PC-3 (cell line): ENCODE results near the gene TSPAN1. TPM values are rescaled to one million over a fixed set of nuclear protein-coding genes. Genes with fewer than 3 reads are reported as not detected.
A peak's percentile ranks its signal among the peaks of the same experiment; 100 is the strongest.

ENCODE experiments used
- ATAC-seq: fragments of 200-7000 bp; cut with Tn5 transposase; 2 replicates; pipeline ENCODE4 v1.9.1; 2020; ENCODE audit warnings: mild to moderate bottlenecking, moderate library complexity
- BruUV-seq: library from RNA; stranded (reverse); fragments of 400-500 nt; replicated peaks from 2 replicates; lab custom pipeline; 2021; lab: Mats Ljungman, UMichigan
- CTCF ChIA-PET: fragments of 300-600 bp; sonication (Branson Sonifier 250); formaldehyde crosslinking; loops from one replicate; lab custom pipeline; 2022; ENCODE audit warnings: antibody characterized with exemption; lab: Charles Lee
- POLR2A ChIA-PET: fragments of 300-600 bp; sonication (Branson Sonifier 250); formaldehyde crosslinking; loops from one replicate; lab custom pipeline; 2022; ENCODE audit warnings: antibody characterized with exemption; ENCODE audit not compliant: unreplicated experiment; lab: Charles Lee
- DNase-seq: peaks from one replicate; pipeline ENCODE4 v3.0.0-alpha.2; 2015
- H2AFZ ChIP-seq: fragments of 300-600 bp; sonication (generic); 2 replicates; pipeline ENCODE4 v1.6.0; 2016; ENCODE audit warnings: antibody characterized with exemption, low read length
- H3F3A ChIP-seq: fragments of 300-600 bp; sonication (generic); one replicate; pipeline ENCODE4 v1.6.0; 2017; ENCODE audit warnings: antibody characterized with exemption, low read length, control low read depth, mild to moderate bottlenecking; ENCODE audit not compliant: unreplicated experiment
- H3K27ac ChIP-seq: fragments of 300-600 bp; sonication (generic); 2 replicates; pipeline ENCODE4 v1.5.1; 2016; ENCODE audit warnings: mild to moderate bottlenecking, low read length
- H3K27me3 ChIP-seq: fragments of 300-600 bp; sonication (generic); 2 replicates; pipeline ENCODE4 v1.6.1; 2016; ENCODE audit warnings: low read length, mixed read lengths
- H3K36me3 ChIP-seq: fragments of 300-600 bp; sonication (generic); 2 replicates; pipeline ENCODE4 v1.6.1; 2016; ENCODE audit warnings: low read depth, mixed run types, low read length, mixed read lengths
- H3K4me1 ChIP-seq: fragments of 300-600 bp; sonication (generic); 2 replicates; pipeline ENCODE4 v1.5.1; 2016; ENCODE audit warnings: low read length; ENCODE audit not compliant: insufficient read depth
- H3K4me2 ChIP-seq: fragments of 300-600 bp; sonication (generic); 2 replicates; pipeline ENCODE4 v1.6.0; 2016; ENCODE audit warnings: low read length
- H3K4me3 ChIP-seq: fragments of 300-600 bp; sonication (generic); 2 replicates; pipeline ENCODE4 v1.5.1; 2016; ENCODE audit warnings: mild to moderate bottlenecking, low read length, mixed read lengths
- H3K79me2 ChIP-seq: fragments of 300-600 bp; sonication (generic); 2 replicates; pipeline ENCODE4 v1.6.1; 2017; ENCODE audit warnings: low read length, mixed read lengths
- H3K9ac ChIP-seq: fragments of 300-600 bp; sonication (generic); 2 replicates; pipeline ENCODE4 v1.6.0; 2016; ENCODE audit warnings: mild to moderate bottlenecking, low read length
- H3K9me2 ChIP-seq: fragments of 300-600 bp; sonication (generic); replicated peaks from 2 replicates; pipeline ENCODE4 v1.6.1; 2016; ENCODE audit warnings: mixed run types, low read length, mixed read lengths
- H3K9me3 ChIP-seq: fragments of 300-600 bp; sonication (generic); 2 replicates; pipeline ENCODE4 v1.6.1; 2016; ENCODE audit warnings: low read length, mixed read lengths
- H4K20me1 ChIP-seq: fragments of 300-600 bp; sonication (generic); 2 replicates; pipeline ENCODE4 v1.6.1; 2016; ENCODE audit warnings: low read length, mixed read lengths
- CTCF ChIP-seq: fragments of 300-600 bp; sonication (generic); conservative IDR thresholded peaks from 2 replicates; pipeline ENCODE4 v1.5.1; 2017; ENCODE audit warnings: antibody characterized with exemption, low read depth, mild to moderate bottlenecking, low read length
- EZH2 ChIP-seq: fragments of 300-600 bp; sonication (generic); IDR thresholded peaks from one replicate; pipeline ENCODE4 v1.6.1; 2017; ENCODE audit warnings: antibody characterized with exemption, mild to moderate bottlenecking, low read length; ENCODE audit not compliant: unreplicated experiment
- EZH2phosphoT487 ChIP-seq: fragments of 300-600 bp; sonication (generic); IDR thresholded peaks from 2 replicates; pipeline ENCODE4 v1.6.1; 2018; ENCODE audit warnings: mild to moderate bottlenecking, antibody characterized with exemption, low read length, borderline replicate concordance
- intact Hi-C: fragments of 100-400 bp; cut with micrococcal nuclease; formaldehyde crosslinking; loops from 2 replicates; pipeline ENCODE4 v1.9.0; 2023
- total RNA-seq: library from RNA; depleted of rRNA; stranded (reverse); fragments of >200 nt; gene quantifications from 2 replicates; pipeline ENCODE4 v1.2.3, GENCODE V29; 2014

The TSPAN1 gene
- total RNA-seq, 1 experiment from 2014 or later = 33.7 TPM

- Histone ChIP-seq H3K4me2 (no peak overlapping the region), H3K36me3 (peaks cover 7% of the 10 kb centered on the region), H3K27me3 (no peaks in the 10 kb centered on the region), H3F3A (no peaks in the 10 kb centered on the region), H3K4me3 (no peak overlapping the region), H3K9me3 (no peaks in the 10 kb centered on the region), H3K9me2 (no peaks in the 10 kb centered on the region), H2AFZ (no peak overlapping the region), H3K4me1 (peaks cover 9% of the 10 kb centered on the region), H3K79me2 (peaks cover 23% of the 10 kb centered on the region), H3K27ac (no peak overlapping the region), H4K20me1 (no peaks in the 10 kb centered on the region), H3K9ac (no peak overlapping the region)
- no TSS peak for BruUV-seq
- ATAC-seq (no peak), DNase-seq (no peak)
- ChIA-PET POLR2A (no interaction called here), CTCF (no interaction called here)
- TF ChIP-seq CTCF (no peak), EZH2phosphoT487 (no peak), EZH2 (no peak)
- intact Hi-C loops = no loop called here
These were observed 19.8 kb downstream of the TSPAN1 start for GRCh38 chr1:46194641-46195193.

- no peaks in the 10 kb centered on the region for H3K27me3 ChIP-seq
- no peaks in the 10 kb centered on the region for H3F3A ChIP-seq
- ChIA-PET POLR2A (interaction anchor here (0.6 kb wide), 1 partner anchor 19 kb away, joined by 3 read pairs; no protein-coding TSS in a partner anchor), CTCF (no interaction called here)
- no peaks in the 10 kb centered on the region for H3K9me3 ChIP-seq
- H3K4me1 ChIP-seq = peaks cover 9% of the 10 kb centered on the region
- ATAC-seq (no peak), DNase-seq (no peak)
- H3K4me2 ChIP-seq = 0 out of 2 replicates have a peak overlapping the region, but pooled peaks have one; percentile 86
- TF ChIP-seq CTCF (no peak), EZH2 (no peak), EZH2phosphoT487 (no peak)
- H3K79me2 ChIP-seq = peaks cover 23% of the 10 kb centered on the region
- H4K20me1 ChIP-seq = no peaks in the 10 kb centered on the region
- no peak overlapping the region for H3K9ac ChIP-seq
- H3K4me3 ChIP-seq = no peak overlapping the region
- no TSS peak for BruUV-seq
- H3K27ac ChIP-seq = no peak overlapping the region
- no peak overlapping the region for H2AFZ ChIP-seq
- H3K36me3 ChIP-seq = peaks cover 3% of the 10 kb centered on the region
- intact Hi-C loops = no loop called here
- no peaks in the 10 kb centered on the region for H3K9me2 ChIP-seq
These were observed 21.7 kb downstream of the TSPAN1 start for GRCh38 chr1:46196609-46197008.

- Histone ChIP-seq H3K9me3 (no peaks in the 10 kb centered on the region), H3K9me2 (no peaks in the 10 kb centered on the region), H4K20me1 (no peaks in the 10 kb centered on the region), H3K79me2 (peaks cover 23% of the 10 kb centered on the region), H3F3A (no peaks in the 10 kb centered on the region), H3K4me1 (peaks cover 9% of the 10 kb centered on the region), H2AFZ (peak overlapping the region; percentile 92), H3K4me3 (peak overlapping the region; percentile 75), H3K27ac (peak overlapping the region; percentile 72), H3K4me2 (peak overlapping the region; percentile 86), H3K36me3 (peaks cover 3% of the 10 kb centered on the region), H3K27me3 (no peaks in the 10 kb centered on the region), H3K9ac (peak overlapping the region; percentile 95)
- ATAC-seq (peak; percentile 27; the same call in 1 of the 2 replicates), DNase-seq (no peak)
- CTCF ChIA-PET = interaction anchor here (0.6 kb wide), 1 partner anchor 16 kb away, joined by 3 read pairs; no protein-coding TSS in a partner anchor
- POLR2A ChIA-PET = no interaction called here
- TF ChIP-seq EZH2 = no peak
- no peak for TF ChIP-seq CTCF
- TF ChIP-seq EZH2phosphoT487 = no peak
- BruUV-seq = no TSS peak
- intact Hi-C loops = no loop called here
These were observed 22.7 kb downstream of the TSPAN1 start for GRCh38 chr1:46197560-46197963.
